Esophagus squamous epithelium (tissue), 5 donors: Measurements from ENCODE around the gene SETX. TPM values are rescaled to one million over a fixed set of nuclear protein-coding genes. Genes with fewer than 3 reads are reported as not detected.

Experiments used
- DNase-seq: peaks from one replicate; lab custom pipeline; 2025; lab: John Stamatoyannopoulos, UW
- H3K27ac ChIP-seq, 4 donors: fragments of 200-600 bp; sonication (generic); one replicate each; pipeline ENCODE4 v1.5.1; 2016 to 2019; ENCODE audit warnings: mild to moderate bottlenecking in 1 of 4
- H3K27me3 ChIP-seq, 4 donors: fragments of 200-600 bp; sonication (generic); 1 replicate in 3 of 4; 2 replicates in 1 of 4; pipeline versions ENCODE4 v1.5.1 to v1.6.0; 2017 to 2021; ENCODE audit warnings: antibody characterized with exemption in 1 of 4
- H3K36me3 ChIP-seq, 3 donors: fragments of 200-600 bp; sonication (generic); one replicate each; pipeline ENCODE4 v1.5.1; 2016 to 2019
- H3K4me1 ChIP-seq, 3 donors: fragments of 200-600 bp; sonication (generic); one replicate each; pipeline ENCODE4 v1.5.1; 2017 to 2019
- H3K4me3 ChIP-seq, 4 donors: fragments of 200-600 bp; sonication (generic); 1 replicate in 3 of 4; 2 replicates in 1 of 4; pipeline ENCODE4 v1.5.1; 2016 to 2019; ENCODE audit warnings: mild to moderate bottlenecking in 2 of 4, moderate library complexity in 1 of 4
- H3K9me3 ChIP-seq, 3 donors: fragments of 200-600 bp; sonication (generic); one replicate each; pipeline ENCODE4 v1.5.1; 2016 to 2019
- POLR2A ChIP-seq, 4 donors: fragments of 450-650 bp; IDR thresholded peaks; one replicate each; pipeline ENCODE4 v1.6.1; 2017; ENCODE audit warnings: antibody characterized with exemption in 4 of 4, mild to moderate bottlenecking in 4 of 4, moderate library complexity in 3 of 4
- WGBS, 2 donors: methylation state at CpG; one replicate each; pipeline ENCODE4 v1.1.5; 2018; 5-methylcytosine and 5-hydroxymethylcytosine counted together
- intact Hi-C: fragments of 100-400 bp; cut with DNase I; formaldehyde crosslinking; loops from one replicate; pipeline ENCODE4 v1.15.0; 2022
- total RNA-seq, 4 donors: library from RNA; depleted of rRNA; stranded (reverse); fragments of >200 nt; gene quantifications; one replicate each; pipeline ENCODE4 v1.1.0, GENCODE V29; 2016
- TF ChIP-seq, protein P1 (sequence below), 6 experiments: fragments of 450-650 bp in 4 of 6; fragments of 200-600 bp in 2 of 6; sonication (generic) in 2 of 6; IDR thresholded peaks; one replicate each; pipeline ENCODE4 v1.5.1; 2016 to 2019; ENCODE audit warnings: antibody characterized with exemption in 6 of 6, mild to moderate bottlenecking in 4 of 6, moderate library complexity in 4 of 6
- donor health status: DM: yes; HTN: yes; CAD: no.

The SETX gene, protein sequence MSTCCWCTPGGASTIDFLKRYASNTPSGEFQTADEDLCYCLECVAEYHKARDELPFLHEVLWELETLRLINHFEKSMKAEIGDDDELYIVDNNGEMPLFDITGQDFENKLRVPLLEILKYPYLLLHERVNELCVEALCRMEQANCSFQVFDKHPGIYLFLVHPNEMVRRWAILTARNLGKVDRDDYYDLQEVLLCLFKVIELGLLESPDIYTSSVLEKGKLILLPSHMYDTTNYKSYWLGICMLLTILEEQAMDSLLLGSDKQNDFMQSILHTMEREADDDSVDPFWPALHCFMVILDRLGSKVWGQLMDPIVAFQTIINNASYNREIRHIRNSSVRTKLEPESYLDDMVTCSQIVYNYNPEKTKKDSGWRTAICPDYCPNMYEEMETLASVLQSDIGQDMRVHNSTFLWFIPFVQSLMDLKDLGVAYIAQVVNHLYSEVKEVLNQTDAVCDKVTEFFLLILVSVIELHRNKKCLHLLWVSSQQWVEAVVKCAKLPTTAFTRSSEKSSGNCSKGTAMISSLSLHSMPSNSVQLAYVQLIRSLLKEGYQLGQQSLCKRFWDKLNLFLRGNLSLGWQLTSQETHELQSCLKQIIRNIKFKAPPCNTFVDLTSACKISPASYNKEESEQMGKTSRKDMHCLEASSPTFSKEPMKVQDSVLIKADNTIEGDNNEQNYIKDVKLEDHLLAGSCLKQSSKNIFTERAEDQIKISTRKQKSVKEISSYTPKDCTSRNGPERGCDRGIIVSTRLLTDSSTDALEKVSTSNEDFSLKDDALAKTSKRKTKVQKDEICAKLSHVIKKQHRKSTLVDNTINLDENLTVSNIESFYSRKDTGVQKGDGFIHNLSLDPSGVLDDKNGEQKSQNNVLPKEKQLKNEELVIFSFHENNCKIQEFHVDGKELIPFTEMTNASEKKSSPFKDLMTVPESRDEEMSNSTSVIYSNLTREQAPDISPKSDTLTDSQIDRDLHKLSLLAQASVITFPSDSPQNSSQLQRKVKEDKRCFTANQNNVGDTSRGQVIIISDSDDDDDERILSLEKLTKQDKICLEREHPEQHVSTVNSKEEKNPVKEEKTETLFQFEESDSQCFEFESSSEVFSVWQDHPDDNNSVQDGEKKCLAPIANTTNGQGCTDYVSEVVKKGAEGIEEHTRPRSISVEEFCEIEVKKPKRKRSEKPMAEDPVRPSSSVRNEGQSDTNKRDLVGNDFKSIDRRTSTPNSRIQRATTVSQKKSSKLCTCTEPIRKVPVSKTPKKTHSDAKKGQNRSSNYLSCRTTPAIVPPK (N-terminal part only)
- total RNA-seq = 10 to 100 TPM; 22.4 to 56.3 (median 33.0) TPM

DNA sequence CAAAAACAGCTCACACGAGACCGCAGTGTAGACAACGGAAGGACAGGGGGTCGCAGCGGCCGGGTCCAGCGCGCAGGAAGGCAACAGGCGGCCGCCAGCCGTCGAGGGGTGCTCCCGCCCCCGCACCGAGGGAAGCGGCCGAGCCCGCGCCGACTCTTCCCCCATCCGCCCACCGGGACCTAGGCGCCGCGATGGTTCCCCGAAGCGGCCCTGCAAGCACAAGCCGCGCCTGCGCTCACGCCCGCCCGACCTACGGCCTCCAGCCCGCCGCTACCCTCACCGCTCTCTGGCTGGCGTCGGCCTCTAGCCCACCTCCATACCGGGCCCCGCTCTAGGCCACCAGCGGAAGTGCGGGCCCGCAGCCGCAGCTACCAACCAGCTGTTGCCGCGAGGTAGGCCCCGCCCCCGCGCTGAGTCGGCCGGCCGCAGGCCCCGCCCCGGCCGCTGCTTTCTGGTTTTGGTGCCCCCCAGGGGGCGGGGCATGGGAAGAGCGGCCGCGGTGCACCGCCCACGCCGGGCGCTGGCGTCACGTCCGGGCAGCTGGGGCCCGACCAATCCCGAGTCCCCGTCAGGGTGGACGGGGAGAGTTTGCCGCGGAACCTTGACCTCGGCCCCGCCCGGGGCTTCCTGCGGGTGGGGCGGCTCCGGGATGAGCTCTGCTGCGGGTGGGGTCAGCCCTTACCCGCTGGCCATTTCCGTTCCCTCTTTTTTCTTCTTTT, at the start of gene SETX:
TSS of gene SETX (minus strand) at position 350 of the 719 bp plus-strand sequence. CDS start 5,558 bp downstream, outside the sequence.
- peak in 3 of 4 donors; percentile 94 to 99 (median 96) for TF ChIP-seq POLR2A (IDR thresholded peaks at IDR 0.05)
- TF ChIP-seq, protein P1, sequence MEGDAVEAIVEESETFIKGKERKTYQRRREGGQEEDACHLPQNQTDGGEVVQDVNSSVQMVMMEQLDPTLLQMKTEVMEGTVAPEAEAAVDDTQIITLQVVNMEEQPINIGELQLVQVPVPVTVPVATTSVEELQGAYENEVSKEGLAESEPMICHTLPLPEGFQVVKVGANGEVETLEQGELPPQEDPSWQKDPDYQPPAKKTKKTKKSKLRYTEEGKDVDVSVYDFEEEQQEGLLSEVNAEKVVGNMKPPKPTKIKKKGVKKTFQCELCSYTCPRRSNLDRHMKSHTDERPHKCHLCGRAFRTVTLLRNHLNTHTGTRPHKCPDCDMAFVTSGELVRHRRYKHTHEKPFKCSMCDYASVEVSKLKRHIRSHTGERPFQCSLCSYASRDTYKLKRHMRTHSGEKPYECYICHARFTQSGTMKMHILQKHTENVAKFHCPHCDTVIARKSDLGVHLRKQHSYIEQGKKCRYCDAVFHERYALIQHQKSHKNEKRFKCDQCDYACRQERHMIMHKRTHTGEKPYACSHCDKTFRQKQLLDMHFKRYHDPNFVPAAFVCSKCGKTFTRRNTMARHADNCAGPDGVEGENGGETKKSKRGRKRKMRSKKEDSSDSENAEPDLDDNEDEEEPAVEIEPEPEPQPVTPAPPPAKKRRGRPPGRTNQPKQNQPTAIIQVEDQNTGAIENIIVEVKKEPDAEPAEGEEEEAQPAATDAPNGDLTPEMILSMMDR (IDR thresholded peaks at IDR 0.05) = peak in 3 of 6 experiments; percentile 21 to 35 (median 34)

DNA sequence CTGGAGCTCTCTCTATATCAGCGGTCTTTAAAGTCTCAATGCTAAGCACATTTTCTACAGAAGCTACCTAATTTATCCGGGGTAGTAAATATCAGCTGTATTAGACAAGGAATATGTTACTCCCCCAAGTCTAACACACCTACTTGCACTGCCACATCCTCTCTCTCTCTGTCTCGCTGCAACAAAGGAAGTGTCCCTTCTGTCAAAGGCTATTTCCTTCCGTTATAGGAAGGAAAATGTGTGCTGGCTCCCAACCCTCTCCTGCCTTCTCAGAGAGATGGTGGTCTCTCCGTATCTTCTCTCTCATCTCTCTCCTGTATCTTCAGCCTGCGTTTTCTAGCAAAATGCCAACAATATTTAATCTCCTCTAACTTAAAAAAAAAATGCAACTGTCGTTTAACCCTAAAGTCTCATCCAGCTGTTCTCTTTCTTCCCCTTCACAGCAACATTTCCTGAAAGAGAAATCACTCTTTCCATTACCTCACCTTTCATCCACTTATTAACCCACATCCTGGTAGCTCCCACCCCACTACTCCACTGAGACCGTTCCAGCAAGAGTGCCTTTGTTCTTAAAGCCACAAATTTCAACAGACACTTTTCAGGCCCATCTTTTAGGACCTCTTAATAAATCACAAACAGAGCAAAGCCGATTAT, 49.6 kb upstream of the SETX start:
- no peaks in the 10 kb centered on the region for H3K9me3 ChIP-seq
- TF ChIP-seq POLR2A (IDR thresholded peaks at IDR 0.05) = no peak
- TF ChIP-seq, protein P1 (IDR thresholded peaks at IDR 0.05) = no peak
- H3K4me3 ChIP-seq = no peak overlapping the region
- DNase-seq = no peak
- peaks cover 5 to 41% (median 9%) of the 10 kb centered on the region in 3 donors for H3K36me3 ChIP-seq
- H3K4me1 ChIP-seq = peaks cover 9 to 34% (median 12%) of the 10 kb centered on the region in 3 donors
- WGBS, 2 donors = 56 to 62% methylated on average over 9 of the region's 9 CpGs
- no peak overlapping the region for H3K27ac ChIP-seq
- peaks cover 0 to 2% (median 0%) of the 10 kb centered on the region in 4 donors for H3K27me3 ChIP-seq
- intact Hi-C loops = no loop called here

More for the DNA sequence above, at the start of gene SETX:
- DNase-seq = peak; percentile 82
- intact Hi-C loops = no loop called here
- Histone ChIP-seq H3K27ac (peak within 1 kb of the TSS; percentile 87 to 97 (median 94)), H3K9me3 (no peaks in the 10 kb centered on the region), H3K27me3 (no peaks in the 10 kb centered on the region), H3K4me1 (peaks cover 18 to 73% (median 30%) of the 10 kb centered on the region in 3 donors), H3K36me3 (peaks cover 0 to 38% (median 4%) of the 10 kb centered on the region in 3 donors), H3K4me3 (peak within 1 kb of the TSS; percentile 55 to 90 (median 80))
- WGBS, 2 donors = 0% methylated on average over 21 to 43 of the region's 82 CpGs

DNA sequence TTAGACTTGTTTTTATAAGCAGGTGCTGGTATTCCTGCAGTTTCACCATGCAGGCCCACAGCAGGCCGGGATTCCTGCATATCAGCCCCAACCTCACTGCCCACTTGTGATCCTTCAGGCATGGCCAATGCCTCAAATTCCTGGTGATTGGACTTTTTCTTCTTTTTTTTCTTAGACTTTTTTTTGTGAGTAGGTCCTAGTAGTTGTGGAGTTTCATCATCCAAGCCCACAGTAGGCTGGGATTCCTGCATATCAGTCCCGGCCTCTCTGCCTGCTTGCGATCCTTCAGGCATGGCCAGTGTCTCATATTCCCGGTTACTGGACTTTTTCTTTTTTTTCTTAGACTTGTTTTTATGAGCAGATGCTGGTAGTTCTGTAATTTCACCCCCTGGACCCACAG, 47.0 kb upstream of the SETX start:
- Histone ChIP-seq H3K9me3 (no peaks in the 10 kb centered on the region), H3K36me3 (peaks cover 10 to 67% (median 31%) of the 10 kb centered on the region in 3 donors), H3K4me3 (no peak overlapping the region), H3K4me1 (peaks cover 8 to 25% (median 11%) of the 10 kb centered on the region in 3 donors), H3K27ac (no peak overlapping the region), H3K27me3 (no peaks in the 10 kb centered on the region)
- intact Hi-C loops = no loop called here
- no peak for DNase-seq
- TF ChIP-seq, protein P1 (IDR thresholded peaks at IDR 0.05) = no peak
- TF ChIP-seq POLR2A (IDR thresholded peaks at IDR 0.05) = no peak
- 81 to 88% methylated on average over 4 of the region's 4 CpGs for WGBS, 2 donors

DNA sequence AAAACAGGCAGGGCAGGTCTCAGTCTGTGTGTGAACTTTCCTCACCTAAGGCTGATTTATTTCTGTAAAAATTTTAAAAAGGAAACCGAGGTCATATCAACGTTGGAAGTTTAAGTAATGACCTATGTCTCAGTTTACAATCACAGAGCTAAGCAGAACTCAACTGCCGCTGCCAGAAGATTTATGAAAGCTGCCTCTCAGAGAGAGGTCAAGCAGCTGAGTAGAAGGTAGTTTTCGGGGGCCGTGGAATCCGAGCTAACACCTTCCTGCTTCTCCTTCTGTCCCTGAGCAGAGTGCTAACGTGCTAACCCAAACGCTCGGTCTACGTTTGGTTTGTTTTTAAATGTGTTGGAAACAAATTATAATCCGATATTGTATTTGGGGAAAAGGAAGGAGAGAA, 40.8 kb upstream of the SETX start:
- Histone ChIP-seq H3K4me3 (no peak overlapping the region), H3K4me1 (no peaks in the 10 kb centered on the region), H3K27me3 (no peaks in the 10 kb centered on the region), H3K36me3 (peaks cover 10 to 100% (median 67%) of the 10 kb centered on the region in 3 donors), H3K27ac (no peak overlapping the region), H3K9me3 (no peaks in the 10 kb centered on the region)
- TF ChIP-seq, protein P1 (IDR thresholded peaks at IDR 0.05) = no peak
- no peak for TF ChIP-seq POLR2A (IDR thresholded peaks at IDR 0.05)
- intact Hi-C loops = no loop called here
- DNase-seq = no peak
- WGBS, 2 donors = 89 to 95% methylated on average over 10 to 11 of the region's 11 CpGs
